HepG2 (cell line): ENCODE data around the gene MTX3. TPM values are rescaled to one million over a fixed set of nuclear protein-coding genes. Genes with fewer than 3 reads are reported as not detected.

ENCODE experiments used
- ATAC-seq: fragments of 200-7000 bp; cut with Tn5 transposase; 3 replicates; pipeline ENCODE4 v1.9.1; 2020; ENCODE audit warnings: mild to moderate bottlenecking, moderate library complexity
- BruUV-seq: library from RNA; stranded (reverse); fragments of 400-500 nt; replicated peaks from 2 replicates; lab custom pipeline; 2021; lab: Mats Ljungman, UMichigan
- CTCF ChIA-PET: fragments of 300-600 bp; formaldehyde crosslinking; extraction: SDS; loops from one replicate; lab custom pipeline; 2021; ENCODE audit warnings: low total read pairs, inconsistent platforms, low intra/inter-chr PET ratio; lab: Yijun Ruan, JAX
- POLR2A ChIA-PET: fragments of 350-600 bp; sonication (Branson Sonifier 250); formaldehyde crosslinking; loops from one replicate; lab custom pipeline; 2020; ENCODE audit warnings: antibody characterized with exemption, inconsistent platforms; lab: Yijun Ruan, JAX
- DNase-seq: peaks from one replicate; pipeline ENCODE4 v3.0.0-alpha.2; 2015; ENCODE audit warnings: low spot score
- FAIRE-seq: peaks from 3 replicates; lab custom pipeline; 2011; peaks lifted over from hg19 to GRCh38; lab: Jason Lieb, UNC
- H2AFZ ChIP-seq: one replicate; pipeline ENCODE4 v1.6.1; 2011; ENCODE audit warnings: low read length, inconsistent platforms
- H3K27ac ChIP-seq: fragments of 300-600 bp; 3 replicates; pipeline ENCODE4 v1.8.0; 2011; ENCODE audit warnings: mixed run types, mild to moderate bottlenecking, mixed read lengths, low read length, inconsistent platforms; ENCODE audit not compliant: insufficient read depth; ENCODE audit errors: extremely low read length
- H3K27me3 ChIP-seq, 2 experiments: fragments of 200-600 bp in 1 of 2; 2 replicates in 1 of 2; 3 replicates in 1 of 2; pipeline versions ENCODE4 v1.6.0 to v1.8.0; 2011; ENCODE audit warnings: low read length in 2 of 2, mild to moderate bottlenecking in 2 of 2, moderate library complexity in 2 of 2, inconsistent platforms in 1 of 2; ENCODE audit not compliant: insufficient read depth in 2 of 2, control insufficient read depth in 1 of 2
- H3K36me3 ChIP-seq, 2 experiments: fragments of 200-600 bp in 1 of 2; replicated peaks in 1 of 2; 2 replicates in 1 of 2; 3 replicates in 1 of 2; pipeline versions ENCODE4 v1.5.1 to v1.8.0; 2011; ENCODE audit warnings: low read length in 2 of 2, inconsistent platforms in 1 of 2; ENCODE audit not compliant: insufficient read depth in 2 of 2, control insufficient read depth in 1 of 2
- H3K4me1 ChIP-seq: 2 replicates; pipeline ENCODE4 v1.5.1; 2012; ENCODE audit warnings: low read length, inconsistent platforms; ENCODE audit not compliant: insufficient read depth
- H3K4me2 ChIP-seq: 2 replicates; pipeline ENCODE4 v1.6.0; 2011; ENCODE audit warnings: low read depth, low read length, inconsistent platforms
- H3K4me3 ChIP-seq, 3 experiments: fragments of 200-600 bp in 1 of 3; sonication (generic), shearing (Covaris generic) in 1 of 3; replicated peaks in 1 of 3; 2 replicates each; pipeline ENCODE4 v1.5.1; 2011 to 2016; ENCODE audit warnings: low read length in 3 of 3, inconsistent platforms in 2 of 3, low read depth in 2 of 3, mild to moderate bottlenecking in 2 of 3, control low read depth in 1 of 3, mixed read lengths in 1 of 3; ENCODE audit not compliant: insufficient read depth in 1 of 3
- H3K79me2 ChIP-seq: one replicate; pipeline ENCODE4 v1.6.1; 2011; ENCODE audit warnings: low read length, inconsistent platforms; ENCODE audit not compliant: insufficient read depth
- H3K9ac ChIP-seq: 2 replicates; pipeline ENCODE4 v1.6.0; 2011; ENCODE audit warnings: mild to moderate bottlenecking, low read depth, low read length, inconsistent platforms; ENCODE audit not compliant: insufficient read depth
- H3K9me3 ChIP-seq: 2 replicates; pipeline ENCODE4 v1.5.1; 2012; ENCODE audit warnings: mild to moderate bottlenecking, low read length
- H4K20me1 ChIP-seq: 2 replicates; pipeline ENCODE4 v1.6.0; 2011; ENCODE audit warnings: inconsistent platforms, mild to moderate bottlenecking, low read length, moderate library complexity; ENCODE audit not compliant: insufficient read depth
- AKAP8 ChIP-seq: sonication (generic); formaldehyde crosslinking; IDR thresholded peaks from 2 replicates; pipeline ENCODE4 v1.5.1; 2020; ENCODE audit warnings: mild to moderate bottlenecking, missing genetic modification reagents
- CHD2 ChIP-seq: IDR thresholded peaks from 2 replicates; pipeline ENCODE4 v1.6.1; 2011; ENCODE audit warnings: low read depth, low read length, improper control_type of control experiment
- CREBL2 ChIP-seq: sonication (generic); formaldehyde crosslinking; IDR thresholded peaks from 2 replicates; pipeline ENCODE4 v1.8.1; 2023; ENCODE audit warnings: missing genetic modification reagents, mild to moderate bottlenecking, borderline replicate concordance
- DRAP1 ChIP-seq: IDR thresholded peaks from 2 replicates; pipeline ENCODE4 v1.6.1; 2016; ENCODE audit warnings: missing genetic modification reagents, missing compliant biosample characterization
- HNF4G ChIP-seq, 2 experiments: sonication (generic) in 1 of 2; formaldehyde crosslinking in 1 of 2; IDR thresholded peaks; 2 replicates each; pipeline versions ENCODE4 v1.4.0 to v1.6.1; 2011 to 2020; ENCODE audit warnings: borderline replicate concordance in 2 of 2, low read depth in 2 of 2, mild to moderate bottlenecking in 2 of 2, low read length in 1 of 2, missing genetic modification reagents in 1 of 2, moderate library complexity in 1 of 2
- SNAI1 ChIP-seq: sonication (generic); formaldehyde crosslinking; IDR thresholded peaks from 2 replicates; pipeline ENCODE4 v1.5.0; 2020; ENCODE audit warnings: mild to moderate bottlenecking, missing genetic modification reagents, borderline replicate concordance
- U2AF2 ChIP-seq: fragments of 200-400 bp; formaldehyde crosslinking; IDR thresholded peaks from 2 replicates; pipeline ENCODE4 v1.6.1; 2017; ENCODE audit warnings: low read depth, mild to moderate bottlenecking, low read length
- ZNF276 ChIP-seq: sonication (generic); formaldehyde crosslinking; IDR thresholded peaks from 2 replicates; pipeline ENCODE4 v1.4.0; 2020; ENCODE audit warnings: mild to moderate bottlenecking, low read depth, missing genetic modification reagents
- ZNF598 ChIP-seq: sonication (generic); formaldehyde crosslinking; IDR thresholded peaks from 2 replicates; pipeline ENCODE4 v1.5.1; 2020; ENCODE audit warnings: mild to moderate bottlenecking, missing genetic modification reagents, borderline replicate concordance
- ZNF713 ChIP-seq: sonication (generic); formaldehyde crosslinking; IDR thresholded peaks from 2 replicates; pipeline ENCODE4 v1.4.0; 2020; ENCODE audit warnings: mild to moderate bottlenecking, missing genetic modification reagents
- ZSCAN25 ChIP-seq: sonication (generic); formaldehyde crosslinking; IDR thresholded peaks from 2 replicates; pipeline ENCODE4 v1.8.0; 2022; ENCODE audit warnings: mild to moderate bottlenecking, missing genetic modification reagents
- WGBS: methylation state at CpG from one replicate; pipeline ENCODE4 v1.1.6; 2017; ENCODE audit warnings: low lambda C conversion rate; 5-methylcytosine and 5-hydroxymethylcytosine counted together
- in situ Hi-C: cut with HindIII; loops from 2 replicates; pipeline ENCODE4 v1.10.0; 2017; ENCODE audit warnings: low pct_unique_long_range_greater_than_20kb; ENCODE audit not compliant: extremely low pct_ligation_motif_present
- intact Hi-C: fragments of 100-400 bp; cut with micrococcal nuclease; formaldehyde crosslinking; loops from one replicate; pipeline ENCODE4 v1.10.0; 2022; ENCODE audit not compliant: unreplicated experiment
- polyA plus RNA-seq, 8 experiments: library from polyadenylated mRNA; depleted of rRNA in 3 of 8; stranded (reverse) in 7 of 8; unstranded in 1 of 8; fragments of >200 nt; fragmentation: Illumina TruSeq in 4 of 8; extraction: Trizol in 4 of 8; gene quantifications; 2 replicates each; pipeline versions ENCODE4 v1.2.1 to v1.2.3, GENCODE V29; 2011 to 2016; ENCODE audit warnings: low read depth in 4 of 8, missing spikeins in 1 of 8, mixed read lengths in 1 of 8; ENCODE audit not compliant: insufficient read depth in 1 of 8
- total RNA-seq, 5 experiments: library from RNA; depleted of rRNA; stranded (reverse); fragments of >200 nt; fragmentation: Illumina TruSeq; extraction: Trizol; gene quantifications; 2 replicates each; pipeline ENCODE4 v1.2.3, GENCODE V29; 2016; ENCODE audit warnings: low read depth in 1 of 5

MTX3 gene
- total and polyA plus RNA-seq, 2 of the 13 experiments (the other 11 are each of a cell fraction or from before 2014, with no cell fraction given): 9.9 to 16.7 TPM

GRCh38 chr5:79973996-79974395, 17.1 kb downstream of the MTX3 start:
- WGBS: 81% methylated on average over 3 of the region's 3 CpGs

GRCh38 chr5:79973511-79973910, 17.6 kb downstream of the MTX3 start:
- H3K4me2 ChIP-seq: no peak overlapping the region
- intact Hi-C loops (no loop called here), in situ Hi-C loops (no loop called here)
- no TSS peak for BruUV-seq
- no peaks in the 10 kb centered on the region for H3K9me3 ChIP-seq
- no peaks in the 10 kb centered on the region for H3K4me1 ChIP-seq
- 59% methylated on average over 3 of the region's 3 CpGs for WGBS
- no peak overlapping the region for H3K4me3 ChIP-seq
- TF ChIP-seq ZNF276 (CRISPR knock-in tag) (no peak), ZNF598 (no peak), ZSCAN25 (CRISPR knock-in tag) (no peak), HNF4G (IDR thresholded peaks at IDR 0.05; ENCODE audit: borderline replicate concordance, low read depth, low read length) (no peak), HNF4G (CRISPR knock-in tag; IDR thresholded peaks at IDR 0.05; ENCODE audit: borderline replicate concordance, low read depth) (no peak), ZNF713 (no peak), SNAI1 (no peak)
- H4K20me1 ChIP-seq: no peaks in the 10 kb centered on the region
- H2AFZ ChIP-seq: no peak overlapping the region
- ChIA-PET POLR2A (no interaction called here), CTCF (no interaction called here)
- no peak overlapping the region for H3K9ac ChIP-seq
- H3K27ac ChIP-seq: no peak overlapping the region
- DNase-seq (no peak), FAIRE-seq (no peak), ATAC-seq (no peak; the same call in 2 of the 3 replicates)
- H3K27me3 ChIP-seq: no peaks in the 10 kb centered on the region; a peak in 2 of 5 replicates
- H3K79me2 ChIP-seq: no peaks in the 10 kb centered on the region
- peaks cover 2 to 8% of the 10 kb centered on the region in 2 experiments; a peak in 3 of 5 replicates for H3K36me3 ChIP-seq

More at GRCh38 chr5:79973996-79974395, 17.1 kb downstream of the MTX3 start:
- FAIRE-seq: no peak
- intact Hi-C loops (no loop called here), in situ Hi-C loops (no loop called here)
- H3K4me2 ChIP-seq: no peak overlapping the region
- no peak overlapping the region for H2AFZ ChIP-seq
- no peaks in the 10 kb centered on the region for H4K20me1 ChIP-seq
- H3K27ac ChIP-seq: no peak overlapping the region
- no peak overlapping the region for H3K4me3 ChIP-seq
- ChIA-PET POLR2A (no interaction called here), CTCF (no interaction called here)
- TF ChIP-seq DRAP1: no peak
- TF ChIP-seq CREBL2 (CRISPR knock-in tag): no peak
- no peak for TF ChIP-seq CHD2
- no peak for TF ChIP-seq U2AF2
- TF ChIP-seq AKAP8 (CRISPR knock-in tag): no peak
- no TSS peak for BruUV-seq
- DNase-seq: no peak
- no peaks in the 10 kb centered on the region for H3K9me3 ChIP-seq
- H3K9ac ChIP-seq: no peak overlapping the region
- H3K36me3 ChIP-seq: peaks cover 2 to 8% of the 10 kb centered on the region in 2 experiments; a peak in 4 of 5 replicates
- ATAC-seq: no peak
- H3K4me1 ChIP-seq: no peaks in the 10 kb centered on the region
- H3K79me2 ChIP-seq: no peaks in the 10 kb centered on the region
- H3K27me3 ChIP-seq: no peaks in the 10 kb centered on the region; a peak in 1 of 5 replicates
